H54 (cell line): ENCODE data around the gene VAMP4.
"Not testable (repeated sequence)": the region's sequence is repeated elsewhere in the genome, so short reads cannot be mapped to it uniquely, and the experiment has no call there.

ENCODE experiments used
- DNase-seq: peaks from one replicate; pipeline ENCODE4 v3.0.0; 2011; ENCODE audit warnings: low spot score, mixed read lengths; ENCODE audit not compliant: insufficient read length
- FAIRE-seq: peaks from 3 replicates; lab custom pipeline; 2011; peaks lifted over from hg19 to GRCh38; lab: Jason Lieb, UNC
- POLR2A ChIP-seq: IDR thresholded peaks from 2 replicates; pipeline ENCODE4 v1.6.1; 2011; ENCODE audit warnings: low read depth, mild to moderate bottlenecking, low read length

Gene VAMP4

DNA sequence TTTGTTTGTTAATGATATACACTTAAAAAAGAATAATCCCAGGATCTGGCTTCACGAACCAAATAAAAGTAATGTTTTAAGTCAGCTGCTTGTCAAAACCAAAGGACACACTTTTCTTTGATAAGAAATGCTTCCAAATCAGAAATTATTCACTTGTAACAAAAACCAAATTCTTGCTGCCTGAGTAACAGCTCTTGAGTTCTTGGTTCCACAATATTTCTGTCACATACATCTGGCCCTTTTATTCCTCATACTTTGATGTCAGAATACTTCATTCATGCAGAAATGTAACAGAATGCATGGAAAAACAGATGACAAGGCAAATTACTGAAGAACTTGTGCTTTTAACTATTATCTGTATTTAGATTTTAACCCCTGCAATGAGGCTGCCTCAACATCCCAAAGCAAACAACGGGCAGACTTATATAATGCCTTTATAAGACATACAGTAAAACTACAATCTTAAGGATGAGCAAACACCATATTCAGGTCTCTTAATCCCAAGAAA lies 1.5 kb downstream of the VAMP4 start:
- no peak for TF ChIP-seq POLR2A
- DNase-seq (no peak), FAIRE-seq (no peak)

DNA sequence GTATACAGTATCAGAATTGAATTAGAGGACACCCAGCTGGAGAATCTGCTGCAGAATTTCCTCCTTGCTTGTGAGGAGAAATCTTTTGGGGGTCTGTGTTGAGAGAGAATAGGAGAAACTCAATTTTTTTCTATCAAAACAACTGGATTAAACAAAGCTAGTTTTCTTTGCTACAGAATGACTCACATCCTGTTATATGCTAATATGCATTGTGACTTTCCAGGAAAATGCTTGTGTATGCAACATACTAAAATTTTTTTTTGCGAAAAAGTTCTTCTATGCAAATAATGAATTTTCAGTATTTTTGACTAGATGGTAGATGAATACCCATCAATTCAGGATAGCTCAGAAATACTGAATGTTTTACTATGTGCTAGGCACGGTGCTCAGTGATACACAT lies 2.2 kb downstream of the VAMP4 start:
- no peak for FAIRE-seq
- TF ChIP-seq POLR2A, result no peak
- no peak for DNase-seq

DNA sequence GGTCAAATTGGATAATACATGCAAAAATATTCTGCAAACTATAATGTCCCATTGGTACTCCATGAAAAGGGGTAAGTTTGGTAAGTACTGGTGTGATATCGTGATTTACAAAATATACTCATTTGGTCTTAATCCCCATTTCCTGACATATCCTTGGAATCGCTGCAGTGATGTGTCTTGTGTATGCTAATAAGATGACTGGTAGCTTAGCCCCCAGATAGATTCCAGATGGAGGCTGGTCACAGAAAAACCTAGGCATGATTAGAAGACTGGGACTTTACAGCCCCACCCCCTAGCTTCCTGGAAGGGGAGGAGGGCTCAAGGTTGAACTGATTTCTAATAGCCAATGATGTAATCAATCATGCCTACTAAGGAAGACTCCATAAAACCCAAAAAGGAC lies 3.0 kb downstream of the VAMP4 start:
- TF ChIP-seq POLR2A, result no peak
- DNase-seq (no peak), FAIRE-seq (no peak)

DNA sequence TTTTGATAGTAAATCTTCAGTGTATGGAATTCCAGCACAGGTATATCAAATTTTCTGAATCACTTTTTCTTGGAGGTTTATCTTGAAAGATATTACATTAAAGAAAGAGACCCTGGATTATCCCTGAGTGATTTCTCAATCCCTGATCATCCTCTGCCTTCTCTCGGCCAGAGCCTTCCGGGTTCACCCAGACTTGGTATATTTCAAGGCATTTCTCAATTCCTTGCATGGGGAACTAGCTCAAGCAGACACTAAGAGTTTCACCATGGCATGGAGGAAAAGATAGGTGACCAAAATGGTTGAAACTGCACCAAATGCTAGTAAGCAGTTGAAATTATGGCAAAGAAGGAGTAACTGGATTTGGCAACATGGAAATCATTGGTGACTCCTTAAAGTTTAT lies 5.7 kb downstream of the VAMP4 start:
- no peak for DNase-seq
- no peak for FAIRE-seq
- TF ChIP-seq POLR2A, result no peak

DNA sequence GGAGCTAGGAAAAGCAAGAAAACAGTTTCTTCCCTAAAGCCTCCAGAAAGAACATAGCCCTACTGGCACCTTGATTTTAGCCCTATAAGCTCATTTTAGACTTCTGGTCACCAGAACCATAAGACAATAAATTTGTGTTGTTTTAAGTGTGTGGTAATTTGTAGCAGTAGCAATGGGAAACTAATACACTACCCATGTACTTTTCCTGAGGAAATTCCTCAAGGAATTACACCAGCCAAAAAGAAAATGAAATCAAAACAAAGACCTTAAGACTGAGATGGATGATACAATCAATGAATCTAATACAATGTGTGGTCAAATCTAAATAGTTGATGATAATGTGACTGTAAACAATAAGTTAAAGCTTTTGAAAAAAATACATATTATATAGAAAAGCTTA lies 11.8 kb downstream of the VAMP4 start:
- TF ChIP-seq POLR2A, result no peak
- DNase-seq (no peak), FAIRE-seq (no peak)

DNA sequence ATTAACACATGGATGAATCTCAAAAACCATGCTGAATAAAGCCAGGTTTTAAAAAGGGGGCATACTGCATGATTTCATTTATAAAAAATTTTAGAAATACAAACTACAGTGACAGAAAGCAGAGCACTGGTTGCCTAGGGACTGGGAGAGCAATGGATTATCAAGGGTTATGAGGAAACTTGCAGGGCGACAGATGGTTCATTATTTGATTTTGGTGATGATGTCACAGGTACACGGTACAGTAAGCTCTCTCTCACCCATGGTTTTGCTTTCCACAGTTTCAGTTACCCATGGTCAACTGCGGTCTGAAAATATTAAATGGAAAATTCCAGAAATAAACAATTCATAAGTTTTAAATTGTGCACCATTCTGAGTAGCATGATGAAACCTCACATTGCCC lies 14.1 kb downstream of the VAMP4 start:
- no peak for TF ChIP-seq POLR2A
- FAIRE-seq (no peak), DNase-seq (no peak)

DNA sequence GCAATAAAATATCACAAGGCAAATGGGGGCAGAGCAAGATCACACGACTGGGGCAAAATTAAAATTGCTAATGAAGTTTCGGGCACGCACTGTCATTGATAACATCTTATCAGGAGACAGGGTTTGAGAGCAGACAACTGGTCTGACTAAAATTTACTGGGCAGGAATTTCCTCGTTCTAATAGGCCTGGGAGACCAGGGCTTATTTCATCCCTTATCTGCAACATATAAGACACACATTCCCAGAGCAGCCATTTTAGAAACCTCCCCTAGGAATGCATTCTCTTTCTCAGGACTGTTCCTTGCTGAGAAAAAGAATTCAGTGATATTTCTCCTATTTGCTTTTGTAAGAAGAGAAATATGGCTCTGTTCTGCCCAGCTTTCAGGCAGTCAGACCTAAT lies 18.7 kb downstream of the VAMP4 start:
- DNase-seq, FAIRE-seq: not testable (repeated sequence)

DNA sequence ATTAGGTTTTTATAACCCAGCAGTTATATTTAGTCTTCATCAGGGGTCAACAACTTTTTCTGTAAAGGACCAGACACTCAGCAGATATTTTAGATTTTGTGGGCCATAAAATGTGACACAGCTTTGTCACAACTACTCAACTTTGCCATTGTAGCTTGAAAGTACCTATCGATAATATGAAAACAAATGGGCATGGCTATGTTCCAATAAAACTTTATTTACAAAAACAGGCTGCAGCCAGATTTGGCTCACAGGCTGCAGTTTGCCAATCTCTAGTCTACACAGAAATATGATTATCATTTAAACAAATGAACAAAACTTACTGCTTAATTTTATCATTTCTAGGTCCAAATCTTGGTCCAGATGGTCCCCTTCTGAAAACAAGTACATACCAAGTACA lies 23.0 kb downstream of the VAMP4 start:
- DNase-seq (no peak), FAIRE-seq (peak; percentile 52)
- no peak for TF ChIP-seq POLR2A

DNA sequence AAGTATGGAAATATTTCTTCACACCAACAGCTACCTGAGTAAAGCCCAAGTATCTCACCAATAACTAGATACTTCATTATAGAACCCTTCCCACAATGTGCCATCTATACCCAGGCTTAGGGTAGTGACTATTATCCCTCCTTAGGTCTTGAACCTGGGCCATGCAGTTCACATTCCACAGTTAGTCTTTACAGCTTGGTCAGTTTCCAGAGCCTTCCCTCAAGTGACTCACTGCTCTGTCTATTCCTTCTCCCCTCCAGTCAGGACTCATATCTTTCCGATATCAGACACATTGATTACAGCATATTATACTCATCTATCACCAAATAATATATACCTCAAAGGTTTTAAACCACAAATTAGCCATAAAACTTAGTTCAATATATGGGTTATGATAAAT lies 23.6 kb downstream of the VAMP4 start:
- no peak for TF ChIP-seq POLR2A
- FAIRE-seq, result peak; percentile 86
- no peak for DNase-seq

DNA sequence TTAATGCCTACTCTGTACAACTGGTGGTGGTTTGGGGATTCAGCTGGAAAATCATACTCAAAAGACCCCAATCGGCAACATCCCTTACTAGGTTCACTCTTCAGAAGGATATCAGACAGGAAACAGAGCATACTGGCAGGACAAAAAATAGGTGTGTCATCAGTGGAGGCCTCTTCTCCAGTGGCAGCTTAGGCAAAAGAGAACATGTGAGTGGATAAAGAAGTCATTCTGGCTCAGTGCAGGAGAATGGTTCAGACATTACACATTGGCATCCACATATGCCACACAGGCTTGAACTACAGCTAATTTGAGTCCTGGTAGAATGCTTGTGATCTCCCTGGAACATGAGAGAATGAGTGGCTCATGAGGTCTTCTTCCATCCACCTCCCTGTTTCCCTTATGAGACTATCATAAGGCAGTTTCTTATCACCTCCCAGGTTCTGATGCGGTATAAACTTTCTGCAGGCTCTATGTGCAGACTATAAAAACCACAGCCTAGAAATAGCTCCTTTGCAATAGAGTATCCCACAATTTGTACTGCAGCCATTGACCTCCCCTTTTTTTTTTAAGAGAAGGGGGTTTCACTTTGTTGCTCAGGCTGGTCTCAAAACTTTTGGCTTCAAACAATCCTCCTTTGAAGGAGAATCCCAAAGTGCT lies 24.7 kb downstream of the VAMP4 start:
- peak; percentile 65 for FAIRE-seq
- no peak for DNase-seq
- TF ChIP-seq POLR2A, result no peak

DNA sequence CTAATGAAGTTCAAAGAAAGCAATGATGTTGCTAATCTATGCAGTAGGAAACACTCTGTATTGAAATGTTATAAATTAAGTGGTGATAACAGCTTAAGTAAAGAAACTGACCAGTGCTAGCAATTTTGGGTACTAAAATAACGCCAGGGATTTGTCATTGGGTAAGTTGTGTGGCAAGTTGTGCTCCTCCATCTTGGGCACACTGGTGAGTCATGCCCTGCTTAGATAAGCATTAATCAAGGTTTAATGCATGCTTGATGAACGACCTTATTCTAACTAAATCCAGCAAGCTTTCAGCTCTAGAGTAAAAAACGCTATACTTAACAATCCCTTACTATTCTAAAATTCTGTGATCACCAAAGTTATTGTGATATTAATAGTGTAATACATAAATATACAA lies 25.2 kb downstream of the VAMP4 start:
- DNase-seq (no peak), FAIRE-seq (no peak)
- no peak for TF ChIP-seq POLR2A

DNA sequence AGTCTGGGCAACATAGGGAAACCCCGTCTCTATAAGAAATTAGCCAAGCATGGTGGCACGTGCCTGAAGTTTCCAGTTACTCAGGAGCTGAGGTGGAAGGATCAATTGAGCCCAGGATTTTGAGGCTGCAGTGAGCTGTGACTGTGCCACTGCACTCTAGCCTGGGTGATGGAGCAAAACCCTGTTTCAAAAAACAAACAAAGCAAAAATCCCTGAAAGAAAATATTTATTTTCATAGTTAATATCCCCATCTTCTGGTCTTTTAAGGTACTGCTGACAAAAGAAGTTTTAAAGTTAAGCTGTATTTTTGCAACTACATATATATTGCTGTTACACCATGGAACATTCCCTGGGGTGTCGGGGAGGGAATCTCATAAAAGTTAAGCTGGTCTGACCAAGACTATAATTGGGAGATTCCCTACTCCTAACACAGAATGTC lies 26.0 kb downstream of the VAMP4 start:
- FAIRE-seq (no peak), DNase-seq (no peak)
- no peak for TF ChIP-seq POLR2A

DNA sequence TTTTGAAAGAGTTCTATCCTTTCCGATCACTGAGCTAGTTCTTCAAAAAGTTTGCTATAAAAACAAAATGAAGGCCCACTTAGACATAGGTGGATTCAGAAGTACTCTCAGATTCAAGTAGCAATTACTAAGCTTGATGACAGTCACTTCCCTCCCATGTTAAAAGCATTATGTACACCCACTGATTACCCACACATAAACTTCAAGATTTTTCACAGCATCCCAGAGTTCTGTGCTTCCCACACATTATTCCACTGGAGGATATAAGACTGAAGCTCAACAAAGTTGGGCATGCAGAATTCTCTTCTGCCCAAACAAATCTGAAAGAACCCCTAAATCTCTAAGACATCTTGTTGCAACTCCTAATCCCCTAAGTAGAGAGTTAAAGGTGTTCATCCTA lies 29.5 kb downstream of the VAMP4 start:
- TF ChIP-seq POLR2A, result no peak
- no peak for FAIRE-seq
- DNase-seq, result no peak

DNA sequence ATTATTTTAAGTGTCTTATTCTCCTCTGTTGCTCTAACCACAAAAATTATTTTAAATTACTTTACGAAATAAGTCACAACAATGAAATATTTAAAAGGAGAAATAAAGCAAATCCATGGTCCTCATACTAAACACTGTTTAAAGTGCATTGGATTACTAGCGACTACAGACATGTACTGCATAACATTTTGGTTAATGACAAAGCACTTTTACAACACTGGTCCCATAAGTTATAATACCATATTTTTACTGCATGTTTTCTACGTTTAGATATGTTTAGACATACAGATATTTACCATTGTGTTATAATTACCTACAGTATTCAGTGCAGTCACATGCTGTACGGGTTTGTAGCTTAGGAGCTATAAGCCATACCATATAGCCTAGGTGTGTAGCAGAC lies 30.2 kb downstream of the VAMP4 start:
- DNase-seq (no peak), FAIRE-seq (no peak)
- no peak for TF ChIP-seq POLR2A

DNA sequence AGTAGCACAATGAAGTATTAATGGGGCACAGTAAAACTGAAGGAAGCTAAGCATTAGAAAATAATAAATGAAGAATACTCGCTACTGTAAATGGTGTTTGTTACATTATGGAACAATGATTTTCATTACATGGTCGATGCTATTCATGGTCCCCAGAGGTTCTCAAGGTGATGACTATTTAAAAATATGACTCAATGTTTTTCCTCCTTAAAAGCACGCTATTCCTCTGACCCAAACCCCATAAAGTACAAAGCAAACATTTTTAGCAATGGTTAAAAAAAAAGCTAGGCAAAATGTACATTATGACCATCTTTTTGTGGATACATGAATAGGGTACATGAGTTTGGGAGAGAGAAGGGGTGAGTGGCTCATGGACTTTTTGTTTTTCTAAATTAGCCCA lies 34.3 kb downstream of the VAMP4 start:
- no peak for TF ChIP-seq POLR2A
- DNase-seq, result no peak
- FAIRE-seq, result no peak

DNA sequence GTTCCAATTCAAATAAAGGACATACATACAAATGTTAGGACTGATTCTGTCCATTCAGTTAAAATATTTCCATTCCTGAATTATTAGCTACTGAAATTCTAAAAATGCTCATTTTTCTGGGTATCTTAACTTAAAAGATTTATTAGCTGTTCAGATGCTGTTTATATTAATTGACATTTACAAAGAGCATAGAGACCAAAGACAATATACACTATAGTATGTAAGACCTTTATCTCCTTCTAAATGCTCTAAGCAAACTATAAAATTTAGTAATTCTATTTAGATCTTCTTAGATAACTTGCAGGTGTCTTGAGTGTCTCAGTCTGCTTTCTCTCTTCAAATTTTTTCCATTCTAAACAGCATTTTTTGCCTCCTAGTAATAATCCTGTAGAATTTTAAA lies 39.3 kb downstream of the VAMP4 start:
- DNase-seq (no peak), FAIRE-seq (no peak)
- no peak for TF ChIP-seq POLR2A
